ENCODE results near the gene PRKD1.

The PRKD1 gene

DNA sequence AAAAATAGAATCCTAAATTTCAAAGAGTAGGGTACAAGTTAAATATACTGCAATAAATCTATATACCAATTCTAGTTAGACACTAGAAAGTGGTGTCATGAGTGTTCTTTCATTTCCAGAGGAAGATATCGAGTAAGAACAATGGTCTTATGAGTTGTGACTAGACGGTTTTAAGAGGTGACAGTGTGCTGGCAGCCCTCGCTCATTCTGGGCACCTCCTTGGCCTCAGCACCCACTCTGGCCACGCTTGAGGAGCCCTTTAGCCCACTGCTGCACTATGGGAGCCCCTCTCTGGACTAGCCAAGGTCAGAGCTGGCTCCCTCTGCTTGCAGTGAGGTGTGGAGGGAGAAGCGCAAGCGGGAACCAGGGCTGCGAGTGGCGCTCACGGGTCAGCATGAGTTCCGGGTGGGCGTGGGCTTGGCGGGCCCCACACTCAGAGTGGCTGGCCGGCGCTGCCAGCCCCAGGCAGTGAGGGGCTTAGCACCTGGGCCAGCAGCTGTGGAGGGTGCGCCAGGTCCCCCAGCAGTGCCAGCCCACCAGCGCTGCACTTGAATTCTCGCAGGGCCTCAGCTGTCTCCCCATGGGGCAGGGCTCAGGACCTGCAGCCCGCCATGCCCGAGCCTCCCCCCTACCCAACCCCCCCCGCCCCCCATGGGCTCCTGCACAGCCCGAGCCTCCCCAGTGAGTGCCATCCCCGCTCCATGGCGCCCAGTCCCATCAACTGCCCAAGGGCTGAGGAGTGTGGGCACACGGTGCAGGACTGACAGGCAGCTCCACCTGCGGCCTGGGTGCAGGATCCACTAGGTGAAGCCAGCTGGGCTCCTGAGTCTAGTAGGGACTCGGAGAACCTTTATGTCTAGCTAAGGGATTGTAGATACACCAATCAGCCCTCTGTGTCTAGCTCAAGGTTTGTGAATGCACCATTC lies 18.7 kb downstream of the PRKD1 start:
- TF ChIP-seq CEBPB (IDR thresholded peaks at IDR 0.05) (no peak), REST (IDR thresholded peaks at IDR 0.05; ENCODE audit: low read depth) (no peak), NFIC (IDR thresholded peaks at IDR 0.05) (no peak), MAX (IDR thresholded peaks at IDR 0.05) (no peak), TEAD4 (IDR thresholded peaks at IDR 0.05) (no peak)

- TF ChIP-seq CREB1 (IDR thresholded peaks at IDR 0.05; ENCODE audit: low read depth) (no peak), RAD21 (IDR thresholded peaks at IDR 0.05; ENCODE audit: low read depth) (no peak), YY1 (IDR thresholded peaks at IDR 0.05; ENCODE audit: low read depth) (no peak), TAF1 (IDR thresholded peaks at IDR 0.05; ENCODE audit: low read depth) (no peak), CEBPB (IDR thresholded peaks at IDR 0.05) (no peak), TEAD4 (IDR thresholded peaks at IDR 0.05) (no peak), EP300 (IDR thresholded peaks at IDR 0.05; ENCODE audit: borderline replicate concordance) (no peak), FOXM1 (IDR thresholded peaks at IDR 0.05; ENCODE audit: borderline replicate concordance, low read depth) (no peak), EGR1 (IDR thresholded peaks at IDR 0.05) (no peak), ZBTB7A (IDR thresholded peaks at IDR 0.05; ENCODE audit: low read depth) (no peak), REST (IDR thresholded peaks at IDR 0.05; ENCODE audit: low read depth) (no peak), TCF12 (IDR thresholded peaks at IDR 0.05; ENCODE audit: low read depth) (no peak), NFIC (IDR thresholded peaks at IDR 0.05) (no peak), MAX (IDR thresholded peaks at IDR 0.05) (no peak)
- TF ChIP-seq, protein P1, sequence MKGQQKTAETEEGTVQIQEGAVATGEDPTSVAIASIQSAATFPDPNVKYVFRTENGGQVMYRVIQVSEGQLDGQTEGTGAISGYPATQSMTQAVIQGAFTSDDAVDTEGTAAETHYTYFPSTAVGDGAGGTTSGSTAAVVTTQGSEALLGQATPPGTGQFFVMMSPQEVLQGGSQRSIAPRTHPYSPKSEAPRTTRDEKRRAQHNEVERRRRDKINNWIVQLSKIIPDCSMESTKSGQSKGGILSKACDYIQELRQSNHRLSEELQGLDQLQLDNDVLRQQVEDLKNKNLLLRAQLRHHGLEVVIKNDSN (IDR thresholded peaks at IDR 0.05), result no peak
Observed at GRCh38 chr14:29906256-29906870, 21.3 kb downstream of the PRKD1 start.

DNA sequence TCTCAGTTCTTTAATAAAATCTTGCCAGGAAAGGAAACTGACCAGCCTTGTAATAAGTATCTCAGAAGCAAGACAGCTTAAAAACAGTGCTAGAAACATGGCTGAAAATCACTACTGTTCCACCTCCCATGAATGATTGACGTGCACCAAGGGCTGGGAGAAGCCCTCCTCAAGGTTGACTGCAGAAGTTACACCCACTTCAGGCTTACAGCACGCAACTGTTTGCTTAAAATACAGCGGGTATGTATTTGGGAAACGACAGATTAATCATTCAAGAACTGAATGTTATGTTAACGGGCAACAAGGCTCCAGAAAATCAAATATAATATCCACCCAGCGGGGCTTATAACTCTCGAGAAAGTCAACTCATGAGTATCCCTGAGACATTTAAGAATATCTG lies 22.1 kb downstream of the PRKD1 start:
- TF ChIP-seq REST (IDR thresholded peaks at IDR 0.05; ENCODE audit: low read depth), result no peak
- TF ChIP-seq TAF1 (IDR thresholded peaks at IDR 0.05; ENCODE audit: low read depth), result no peak
- TF ChIP-seq EP300 (IDR thresholded peaks at IDR 0.05; ENCODE audit: borderline replicate concordance), result no peak
- no peak for TF ChIP-seq TEAD4 (IDR thresholded peaks at IDR 0.05)
- no peak for TF ChIP-seq CEBPB (IDR thresholded peaks at IDR 0.05)
- no peak for TF ChIP-seq TCF12 (IDR thresholded peaks at IDR 0.05; ENCODE audit: low read depth)

DNA sequence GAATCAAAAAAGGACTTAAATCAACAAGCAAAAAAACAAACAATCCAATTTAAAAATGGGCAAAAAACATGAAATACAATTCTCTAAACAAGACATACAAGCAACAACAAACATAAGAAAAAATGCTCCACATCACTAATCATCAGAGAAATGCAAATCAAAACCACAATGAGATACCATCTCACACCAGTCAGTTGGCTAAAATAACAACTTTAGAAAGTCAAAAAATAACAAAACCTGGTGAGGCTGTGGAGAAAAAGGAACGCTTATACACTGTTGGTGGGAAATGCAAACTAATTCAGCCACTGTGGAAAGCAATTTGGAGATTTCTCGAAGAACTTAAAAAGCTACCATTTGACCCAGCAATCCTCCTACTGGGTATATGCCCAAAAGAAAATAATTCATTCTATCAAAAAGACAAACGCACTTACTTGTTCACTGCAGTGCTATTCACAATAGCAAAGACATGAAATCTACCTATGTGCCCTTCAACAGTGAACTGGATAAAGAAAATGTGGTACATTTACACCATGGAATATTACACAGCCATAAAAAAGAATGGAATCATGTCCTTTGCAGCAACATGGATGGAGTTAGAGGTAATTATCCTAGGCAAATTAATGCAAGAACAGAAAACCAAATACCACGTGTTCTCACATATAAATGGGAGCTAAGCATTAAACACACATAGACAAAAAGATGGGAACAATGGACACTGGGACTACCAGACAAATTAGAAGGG lies 26.9 kb downstream of the PRKD1 start:
- TF ChIP-seq TCF12 (IDR thresholded peaks at IDR 0.05; ENCODE audit: low read depth) (no peak), CREB1 (IDR thresholded peaks at IDR 0.05; ENCODE audit: low read depth) (no peak), MAX (IDR thresholded peaks at IDR 0.05) (no peak), CEBPB (IDR thresholded peaks at IDR 0.05) (no peak), RAD21 (IDR thresholded peaks at IDR 0.05; ENCODE audit: low read depth) (no peak), YY1 (IDR thresholded peaks at IDR 0.05; ENCODE audit: low read depth) (no peak), NFIC (IDR thresholded peaks at IDR 0.05) (no peak), EGR1 (IDR thresholded peaks at IDR 0.05) (no peak), FOXM1 (IDR thresholded peaks at IDR 0.05; ENCODE audit: borderline replicate concordance, low read depth) (no peak), ZBTB7A (IDR thresholded peaks at IDR 0.05; ENCODE audit: low read depth) (no peak), TAF1 (IDR thresholded peaks at IDR 0.05; ENCODE audit: low read depth) (no peak), TEAD4 (IDR thresholded peaks at IDR 0.05) (no peak), REST (IDR thresholded peaks at IDR 0.05; ENCODE audit: low read depth) (no peak), EP300 (IDR thresholded peaks at IDR 0.05; ENCODE audit: borderline replicate concordance) (no peak)
- TF ChIP-seq, protein P1 (IDR thresholded peaks at IDR 0.05), result no peak

Measured in Ishikawa (cell line).